HCT116 (cell line): ENCODE measurements around the gene DTWD2.
"Not testable (repeated sequence)": the region's sequence is repeated elsewhere in the genome, so short reads cannot be mapped to it uniquely, and the experiment has no call there.

Experiments
- EZH2phosphoT487 ChIP-seq: fragments of 200-600 bp; IDR thresholded peaks from 2 replicates; pipeline ENCODE4 v1.6.1; 2018; ENCODE audit warnings: antibody characterized with exemption, borderline replicate concordance
- SP1 ChIP-seq: IDR thresholded peaks from 2 replicates; pipeline ENCODE4 v1.6.1; 2012; ENCODE audit warnings: low read depth
- TF ChIP-seq, protein P1 (sequence below), 3 experiments: fragments of 200-600 bp in 1 of 3; sonication (generic) in 1 of 3; IDR thresholded peaks in 2 of 3; conservative IDR thresholded peaks in 1 of 3; 2 replicates each; pipeline ENCODE4 v1.5.1; 2012 to 2017; ENCODE audit warnings: low read depth in 2 of 3, low read length in 2 of 3, antibody characterized with exemption in 1 of 3, borderline replicate concordance in 1 of 3, control low read depth in 1 of 3, mild to moderate bottlenecking in 1 of 3, mixed read lengths in 1 of 3, mixed run types in 1 of 3, moderate library complexity in 1 of 3; ENCODE audit not compliant: insufficient read depth in 1 of 3

DNA sequence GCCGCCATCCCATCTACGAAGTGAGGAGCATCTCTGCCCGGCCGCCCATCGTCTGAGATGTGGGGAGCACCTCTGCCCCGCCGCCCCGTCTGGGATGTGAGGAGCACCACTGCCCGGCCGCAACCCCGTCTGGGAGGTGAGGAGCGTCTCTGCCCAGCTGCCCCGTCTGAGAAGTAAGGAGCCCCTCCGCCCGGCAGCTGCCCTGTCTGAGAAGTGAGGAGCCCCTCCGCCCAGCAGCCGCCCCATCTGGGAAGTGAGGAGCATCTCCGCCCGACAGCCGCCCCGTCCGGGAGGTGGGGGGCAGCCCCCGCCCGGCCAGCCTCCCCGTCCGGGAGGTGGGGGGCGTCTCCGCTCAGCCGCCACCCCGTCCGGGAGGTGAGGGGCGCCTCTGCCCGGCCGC lies 23.4 kb downstream of the DTWD2 start:
- TF ChIP-seq, protein P1, sequence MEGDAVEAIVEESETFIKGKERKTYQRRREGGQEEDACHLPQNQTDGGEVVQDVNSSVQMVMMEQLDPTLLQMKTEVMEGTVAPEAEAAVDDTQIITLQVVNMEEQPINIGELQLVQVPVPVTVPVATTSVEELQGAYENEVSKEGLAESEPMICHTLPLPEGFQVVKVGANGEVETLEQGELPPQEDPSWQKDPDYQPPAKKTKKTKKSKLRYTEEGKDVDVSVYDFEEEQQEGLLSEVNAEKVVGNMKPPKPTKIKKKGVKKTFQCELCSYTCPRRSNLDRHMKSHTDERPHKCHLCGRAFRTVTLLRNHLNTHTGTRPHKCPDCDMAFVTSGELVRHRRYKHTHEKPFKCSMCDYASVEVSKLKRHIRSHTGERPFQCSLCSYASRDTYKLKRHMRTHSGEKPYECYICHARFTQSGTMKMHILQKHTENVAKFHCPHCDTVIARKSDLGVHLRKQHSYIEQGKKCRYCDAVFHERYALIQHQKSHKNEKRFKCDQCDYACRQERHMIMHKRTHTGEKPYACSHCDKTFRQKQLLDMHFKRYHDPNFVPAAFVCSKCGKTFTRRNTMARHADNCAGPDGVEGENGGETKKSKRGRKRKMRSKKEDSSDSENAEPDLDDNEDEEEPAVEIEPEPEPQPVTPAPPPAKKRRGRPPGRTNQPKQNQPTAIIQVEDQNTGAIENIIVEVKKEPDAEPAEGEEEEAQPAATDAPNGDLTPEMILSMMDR (IDR thresholded peaks at IDR 0.05 in 2 of 3, conservative IDR thresholded peaks at IDR 0.05 in 1 of 3; ENCODE audit: borderline replicate concordance in 1 of 3, insufficient read depth in 1 of 3, low read depth in 2 of 3, low read length in 2 of 3): not testable (repeated sequence)
- TF ChIP-seq SP1, EZH2phosphoT487: not testable (repeated sequence)
